Duodenal mucosa (tissue), 2 donors: ENCODE data around the gene SLC13A3.

Experiments used
- H3K27ac ChIP-seq: one replicate; pipeline ENCODE4 v1.7.0; 2013; ENCODE audit warnings: low read depth, low read length
- H3K27me3 ChIP-seq, 2 donors: one replicate each; pipeline ENCODE4 v1.7.0; 2013; ENCODE audit warnings: low read length in 2 of 2, control low read depth in 1 of 2; ENCODE audit not compliant: insufficient read depth in 2 of 2, control insufficient read depth in 1 of 2
- H3K36me3 ChIP-seq, 2 donors: one replicate each; pipeline ENCODE4 v1.7.0; 2013; ENCODE audit warnings: low read length in 2 of 2, control low read depth in 1 of 2; ENCODE audit not compliant: insufficient read depth in 2 of 2, control insufficient read depth in 1 of 2
- H3K4me1 ChIP-seq, 2 donors: one replicate each; pipeline ENCODE4 v1.7.0; 2013; ENCODE audit warnings: low read length in 2 of 2, control low read depth in 1 of 2; ENCODE audit not compliant: insufficient read depth in 2 of 2, control insufficient read depth in 1 of 2
- H3K4me3 ChIP-seq, 2 donors: one replicate each; pipeline ENCODE4 v1.7.0; 2013; ENCODE audit warnings: low read length in 2 of 2, low read depth in 1 of 2
- H3K9ac ChIP-seq, 2 donors: one replicate each; pipeline ENCODE4 v1.7.0; 2013; ENCODE audit warnings: low read length in 2 of 2, low read depth in 1 of 2
- H3K9me3 ChIP-seq, 2 donors: one replicate each; pipeline ENCODE4 v1.7.0; 2013; ENCODE audit warnings: low read length in 2 of 2, control low read depth in 1 of 2; ENCODE audit not compliant: control insufficient read depth in 1 of 2

SLC13A3 gene

GRCh38 chr20:46572153-46572552 is 79.1 kb downstream of the SLC13A3 start:
- H3K27me3 ChIP-seq: no peaks in the 10 kb centered on the region
- no peaks in the 10 kb centered on the region for H3K9me3 ChIP-seq
- no peaks in the 10 kb centered on the region for H3K36me3 ChIP-seq
- no peak overlapping the region for H3K4me3 ChIP-seq
- H3K27ac ChIP-seq: no peak overlapping the region
- H3K4me1 ChIP-seq: peaks cover 3 to 4% of the 10 kb centered on the region in 2 donors
- no peak overlapping the region for H3K9ac ChIP-seq

GRCh38 chr20:46571418-46571817 is 79.8 kb downstream of the SLC13A3 start:
- H3K9ac ChIP-seq: no peak overlapping the region
- H3K27ac ChIP-seq: no peak overlapping the region
- H3K4me1 ChIP-seq: peaks cover 3 to 4% of the 10 kb centered on the region in 2 donors
- no peaks in the 10 kb centered on the region for H3K9me3 ChIP-seq
- H3K27me3 ChIP-seq: no peaks in the 10 kb centered on the region
- H3K4me3 ChIP-seq: no peak overlapping the region
- H3K36me3 ChIP-seq: no peaks in the 10 kb centered on the region

GRCh38 chr20:46570956-46571355 is 80.3 kb downstream of the SLC13A3 start:
- Histone ChIP-seq H3K4me3 (no peak overlapping the region), H3K9me3 (no peaks in the 10 kb centered on the region), H3K9ac (no peak overlapping the region), H3K27me3 (no peaks in the 10 kb centered on the region), H3K27ac (no peak overlapping the region), H3K4me1 (peaks cover 3 to 4% of the 10 kb centered on the region in 2 donors), H3K36me3 (no peaks in the 10 kb centered on the region)

- Histone ChIP-seq H3K27ac (no peak overlapping the region), H3K9ac (no peak overlapping the region), H3K4me3 (no peak overlapping the region), H3K27me3 (no peaks in the 10 kb centered on the region), H3K36me3 (no peaks in the 10 kb centered on the region), H3K4me1 (peaks cover 3 to 4% of the 10 kb centered on the region in 2 donors), H3K9me3 (no peaks in the 10 kb centered on the region)
Observed at GRCh38 chr20:46569961-46570360, 81.3 kb downstream of the SLC13A3 start.

DNA sequence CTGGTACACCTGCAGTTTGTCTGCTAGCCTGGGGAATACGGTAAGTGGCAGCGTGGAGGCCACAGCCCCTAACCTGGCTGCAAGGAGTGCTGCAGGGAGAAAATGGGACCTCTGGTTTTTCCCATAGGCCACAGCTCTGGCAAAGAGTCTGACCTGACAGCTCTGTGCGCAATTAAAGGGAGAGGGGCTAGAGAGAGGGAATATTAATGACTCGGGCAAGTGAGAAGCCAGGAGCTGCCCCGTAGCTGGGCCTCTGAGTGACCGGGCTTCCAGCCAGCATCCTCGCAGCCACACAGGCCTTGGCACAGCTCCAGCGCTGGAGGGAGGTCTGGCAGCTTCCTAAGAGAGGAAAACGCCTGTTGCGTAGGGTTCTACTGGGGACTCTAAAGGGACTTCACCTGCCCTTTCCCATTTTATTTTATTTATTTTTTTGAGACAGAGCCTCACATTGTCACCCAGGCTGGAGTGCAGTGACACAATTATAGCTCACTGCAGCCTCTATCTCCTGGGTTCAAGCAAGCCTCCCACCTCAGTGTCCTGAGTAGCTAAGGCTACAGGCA is 82.6 kb downstream of the SLC13A3 start:
- no peak overlapping the region for H3K9ac ChIP-seq
- H3K27ac ChIP-seq: no peak overlapping the region

GRCh38 chr20:46566125-46566524 is 85.1 kb downstream of the SLC13A3 start:
- Histone ChIP-seq H3K27me3 (no peaks in the 10 kb centered on the region), H3K36me3 (no peaks in the 10 kb centered on the region), H3K4me1 (peaks cover 3 to 9% of the 10 kb centered on the region in 2 donors), H3K9ac (no peak overlapping the region), H3K27ac (no peak overlapping the region), H3K4me3 (no peak overlapping the region), H3K9me3 (no peaks in the 10 kb centered on the region)

More for the DNA sequence above, 82.6 kb downstream of the SLC13A3 start:
- H3K4me1 ChIP-seq: peaks cover 3 to 4% of the 10 kb centered on the region in 2 donors
- no peak overlapping the region for H3K4me3 ChIP-seq
- no peaks in the 10 kb centered on the region for H3K27me3 ChIP-seq
- H3K36me3 ChIP-seq: no peaks in the 10 kb centered on the region
- H3K9me3 ChIP-seq: no peaks in the 10 kb centered on the region

DNA sequence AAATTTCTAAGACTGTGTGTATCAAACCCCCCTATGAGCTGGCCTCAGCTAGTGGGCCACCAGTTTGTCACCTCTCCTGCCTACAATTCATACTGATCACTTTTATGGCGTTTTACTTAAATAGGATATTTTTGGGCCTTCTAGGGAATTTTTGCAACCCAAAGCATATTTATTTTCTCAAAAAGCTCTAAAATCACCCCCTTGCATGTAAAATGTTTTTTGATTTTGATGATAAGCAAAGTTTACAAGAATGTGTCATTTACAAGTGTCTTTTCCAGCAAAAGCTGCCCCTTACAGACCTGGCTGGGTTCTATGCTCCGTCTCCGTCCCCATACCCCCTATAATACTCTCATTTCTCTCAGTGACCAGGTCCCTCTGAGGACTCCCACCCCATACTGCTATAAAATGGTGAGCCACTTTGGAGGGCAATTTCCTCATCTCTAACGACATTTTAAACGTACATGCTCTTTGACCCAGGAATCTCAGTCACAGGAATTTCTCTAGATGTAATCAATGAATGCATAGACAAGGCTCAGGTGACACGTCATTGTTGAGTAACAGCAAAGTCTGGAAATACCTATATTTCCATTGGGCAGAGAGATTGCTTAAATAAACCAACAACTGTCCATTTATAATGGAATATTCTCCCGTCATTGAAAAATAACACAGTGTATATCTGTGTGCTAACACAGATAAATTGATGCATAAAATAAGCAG is 86.9 kb downstream of the SLC13A3 start:
- Histone ChIP-seq H3K27ac (no peak overlapping the region), H3K9ac (no peak overlapping the region)

GRCh38 chr20:46563860-46564221 is 87.4 kb downstream of the SLC13A3 start:
- H3K4me3 ChIP-seq: no peak overlapping the region
- H3K27me3 ChIP-seq: no peaks in the 10 kb centered on the region
- no peak overlapping the region for H3K9ac ChIP-seq
- peaks cover 3 to 9% of the 10 kb centered on the region in 2 donors for H3K4me1 ChIP-seq
- H3K36me3 ChIP-seq: no peaks in the 10 kb centered on the region
- no peak overlapping the region for H3K27ac ChIP-seq
- H3K9me3 ChIP-seq: no peaks in the 10 kb centered on the region

More for the DNA sequence above, 86.9 kb downstream of the SLC13A3 start:
- H3K27me3 ChIP-seq: no peaks in the 10 kb centered on the region
- H3K36me3 ChIP-seq: no peaks in the 10 kb centered on the region
- peaks cover 3 to 9% of the 10 kb centered on the region in 2 donors for H3K4me1 ChIP-seq
- H3K4me3 ChIP-seq: no peak overlapping the region
- H3K9me3 ChIP-seq: no peaks in the 10 kb centered on the region

GRCh38 chr20:46563170-46563859 is 87.9 kb downstream of the SLC13A3 start:
- Histone ChIP-seq H3K27ac (no peak overlapping the region), H3K9me3 (no peaks in the 10 kb centered on the region), H3K4me3 (peak overlapping the region in 1 of 2 donors; percentile 42), H3K9ac (no peak overlapping the region), H3K27me3 (no peaks in the 10 kb centered on the region), H3K4me1 (peaks cover 0 to 5% of the 10 kb centered on the region in 2 donors), H3K36me3 (no peaks in the 10 kb centered on the region)
